ENCODE data around the gene DLL4. TPM values are rescaled to one million over a fixed set of nuclear protein-coding genes. Genes with fewer than 3 reads are reported as not detected.

Gene DLL4
- total and polyA plus RNA-seq, 10 of the 15 experiments (the other 5 are each of a cell fraction or from before 2014, with no cell fraction given) = 0.04 to 0.16 (median 0.09) TPM; not detected in 6

- no peak for TF ChIP-seq CHD2 (IDR thresholded peaks at IDR 0.05; ENCODE audit: borderline replicate concordance, low read depth, low read length)
- TF ChIP-seq E2F4 (IDR thresholded peaks at IDR 0.05; ENCODE audit: low read depth, low read length) = no peak
- 0 out of 2 replicates have a peak, but pooled peaks have one; percentile 15 for TF ChIP-seq RAD21 (IDR thresholded peaks at IDR 0.05; ENCODE audit: insufficient read depth, low read depth, low read length)
- no peak for TF ChIP-seq TCF7 (IDR thresholded peaks at IDR 0.05; ENCODE audit: borderline replicate concordance)
- TF ChIP-seq SMC3 (IDR thresholded peaks at IDR 0.05; ENCODE audit: borderline replicate concordance, low read length) = peak; percentile 18
- no peak for TF ChIP-seq SRF (IDR thresholded peaks at IDR 0.05; ENCODE audit: low read depth in 2 of 2, low read length in 2 of 2)
- no peak for TF ChIP-seq NFYB (IDR thresholded peaks at IDR 0.05; ENCODE audit: insufficient read depth, low read depth, low read length)
- no peak for TF ChIP-seq PAX5 (IDR thresholded peaks at IDR 0.05; ENCODE audit: borderline replicate concordance, low read depth, low read length)
- peak; percentile 42; the same call in 1 of the 2 replicates for TF ChIP-seq LARP7 (IDR thresholded peaks at IDR 0.05)
- TF ChIP-seq JUNB (IDR thresholded peaks at IDR 0.05) = no peak
- TF ChIP-seq, protein P1, sequence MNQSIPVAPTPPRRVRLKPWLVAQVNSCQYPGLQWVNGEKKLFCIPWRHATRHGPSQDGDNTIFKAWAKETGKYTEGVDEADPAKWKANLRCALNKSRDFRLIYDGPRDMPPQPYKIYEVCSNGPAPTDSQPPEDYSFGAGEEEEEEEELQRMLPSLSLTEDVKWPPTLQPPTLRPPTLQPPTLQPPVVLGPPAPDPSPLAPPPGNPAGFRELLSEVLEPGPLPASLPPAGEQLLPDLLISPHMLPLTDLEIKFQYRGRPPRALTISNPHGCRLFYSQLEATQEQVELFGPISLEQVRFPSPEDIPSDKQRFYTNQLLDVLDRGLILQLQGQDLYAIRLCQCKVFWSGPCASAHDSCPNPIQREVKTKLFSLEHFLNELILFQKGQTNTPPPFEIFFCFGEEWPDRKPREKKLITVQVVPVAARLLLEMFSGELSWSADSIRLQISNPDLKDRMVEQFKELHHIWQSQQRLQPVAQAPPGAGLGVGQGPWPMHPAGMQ (IDR thresholded peaks at IDR 0.05; ENCODE audit: borderline replicate concordance) = no peak
- 0 out of 2 replicates have a peak, but pooled peaks have one; percentile 15 for TF ChIP-seq TCF12 (IDR thresholded peaks at IDR 0.05; ENCODE audit: low read depth, low read length)
- TF ChIP-seq, protein P2, sequence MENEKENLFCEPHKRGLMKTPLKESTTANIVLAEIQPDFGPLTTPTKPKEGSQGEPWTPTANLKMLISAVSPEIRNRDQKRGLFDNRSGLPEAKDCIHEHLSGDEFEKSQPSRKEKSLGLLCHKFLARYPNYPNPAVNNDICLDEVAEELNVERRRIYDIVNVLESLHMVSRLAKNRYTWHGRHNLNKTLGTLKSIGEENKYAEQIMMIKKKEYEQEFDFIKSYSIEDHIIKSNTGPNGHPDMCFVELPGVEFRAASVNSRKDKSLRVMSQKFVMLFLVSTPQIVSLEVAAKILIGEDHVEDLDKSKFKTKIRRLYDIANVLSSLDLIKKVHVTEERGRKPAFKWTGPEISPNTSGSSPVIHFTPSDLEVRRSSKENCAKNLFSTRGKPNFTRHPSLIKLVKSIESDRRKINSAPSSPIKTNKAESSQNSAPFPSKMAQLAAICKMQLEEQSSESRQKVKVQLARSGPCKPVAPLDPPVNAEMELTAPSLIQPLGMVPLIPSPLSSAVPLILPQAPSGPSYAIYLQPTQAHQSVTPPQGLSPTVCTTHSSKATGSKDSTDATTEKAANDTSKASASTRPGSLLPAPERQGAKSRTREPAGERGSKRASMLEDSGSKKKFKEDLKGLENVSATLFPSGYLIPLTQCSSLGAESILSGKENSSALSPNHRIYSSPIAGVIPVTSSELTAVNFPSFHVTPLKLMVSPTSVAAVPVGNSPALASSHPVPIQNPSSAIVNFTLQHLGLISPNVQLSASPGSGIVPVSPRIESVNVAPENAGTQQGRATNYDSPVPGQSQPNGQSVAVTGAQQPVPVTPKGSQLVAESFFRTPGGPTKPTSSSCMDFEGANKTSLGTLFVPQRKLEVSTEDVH (IDR thresholded peaks at IDR 0.05; ENCODE audit: low read depth, partially characterized antibody) = no peak
- TF ChIP-seq ZNF274 (IDR thresholded peaks at IDR 0.05; ENCODE audit: insufficient read depth, insufficient read length) = no peak
- no peak for TF ChIP-seq YBX1 (IDR thresholded peaks at IDR 0.05)
- no peak for TF ChIP-seq ZBED1 (IDR thresholded peaks at IDR 0.05; ENCODE audit: borderline replicate concordance)
- TF ChIP-seq ZNF687 (IDR thresholded peaks at IDR 0.05) = no peak
- TF ChIP-seq RB1 (IDR thresholded peaks at IDR 0.05; ENCODE audit: borderline replicate concordance) = no peak
Measured at GRCh38 chr15:40894681-40895448, 34.3 kb upstream of the DLL4 start (continued).

Data from GM12878 (cell line).